ENCODE data around the gene CPLANE1.
"Not testable (repeated sequence)": the region's sequence is repeated elsewhere in the genome, so short reads cannot be mapped to it uniquely, and the experiment has no call there.

Gene CPLANE1

GRCh38 chr5:37248421-37248969 lies 681 bp downstream of the CPLANE1 start:
- H3K4me3 ChIP-seq (ENCODE audit: low read length in 2 of 2) = peak overlapping the region; percentile 80 to 90
- H3K9me3 ChIP-seq (ENCODE audit: control insufficient read depth in 2 of 2, low read length in 2 of 2) = no peaks in the 10 kb centered on the region
- no peaks in the 10 kb centered on the region for H3K36me3 ChIP-seq (ENCODE audit: control insufficient read depth in 2 of 2, insufficient read depth in 2 of 2, low read length in 2 of 2)
- no peaks in the 10 kb centered on the region for H3K27me3 ChIP-seq (ENCODE audit: control insufficient read depth in 2 of 2, insufficient read depth in 2 of 2, low read length in 2 of 2)
- peak overlapping the region; percentile 82 to 83 for H3K9ac ChIP-seq (ENCODE audit: low read depth in 1 of 2, low read length in 2 of 2)
- H3K27ac ChIP-seq (ENCODE audit: low read depth in 2 of 2, low read length in 2 of 2) = peak overlapping the region; percentile 63 to 82
- peaks cover 4 to 8% of the 10 kb centered on the region in 2 donors for H3K4me1 ChIP-seq (ENCODE audit: control insufficient read depth in 2 of 2, insufficient read depth in 2 of 2, low read length in 2 of 2)

DNA sequence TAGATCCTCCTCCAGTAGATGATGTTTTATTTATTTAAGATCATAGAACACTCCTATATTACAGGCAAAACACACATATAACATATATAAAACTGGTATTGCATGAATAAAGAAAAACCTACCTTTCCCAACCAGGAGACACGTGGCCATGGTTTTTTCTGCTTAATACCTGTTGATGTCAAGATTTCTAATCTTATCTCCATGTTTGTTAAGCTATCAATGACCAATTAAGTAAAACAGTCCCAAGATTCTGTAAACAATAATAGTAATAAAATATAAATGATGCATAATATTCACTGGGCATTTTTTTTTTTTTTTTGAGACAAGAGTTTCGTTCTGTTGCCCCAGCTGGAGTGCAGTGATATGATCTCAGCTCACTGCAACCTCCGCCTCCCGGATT lies 1.7 kb downstream of the CPLANE1 start:
- Histone ChIP-seq H3K9me3 (ENCODE audit: control insufficient read depth in 2 of 2, low read length in 2 of 2) (no peaks in the 10 kb centered on the region), H3K36me3 (ENCODE audit: control insufficient read depth in 2 of 2, insufficient read depth in 2 of 2, low read length in 2 of 2) (no peaks in the 10 kb centered on the region), H3K27ac (ENCODE audit: low read depth in 2 of 2, low read length in 2 of 2) (no peak overlapping the region), H3K4me1 (ENCODE audit: control insufficient read depth in 2 of 2, insufficient read depth in 2 of 2, low read length in 2 of 2) (peaks cover 4 to 8% of the 10 kb centered on the region in 2 donors), H3K9ac (ENCODE audit: low read depth in 1 of 2, low read length in 2 of 2) (no peak overlapping the region), H3K4me3 (ENCODE audit: low read length in 2 of 2) (no peak overlapping the region), H3K27me3 (ENCODE audit: control insufficient read depth in 2 of 2, insufficient read depth in 2 of 2, low read length in 2 of 2) (no peaks in the 10 kb centered on the region)

DNA sequence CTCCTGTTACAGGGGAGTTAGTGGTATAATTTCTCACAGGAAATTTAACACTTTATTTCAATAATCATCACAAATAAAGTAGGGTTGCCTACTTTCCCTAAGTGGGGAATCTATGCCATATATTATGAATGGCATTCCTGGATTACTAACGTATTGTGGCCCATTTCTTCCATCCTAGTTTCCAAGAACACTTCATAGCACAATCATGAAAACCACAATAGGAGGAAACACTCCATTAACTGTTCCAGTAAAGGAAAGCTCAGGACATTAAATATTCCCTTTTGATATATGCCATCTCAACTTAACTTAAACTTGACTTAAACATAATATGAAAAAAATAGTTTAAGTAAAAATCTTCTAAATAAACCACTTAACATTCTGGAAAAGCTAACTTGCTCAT lies 2.1 kb downstream of the CPLANE1 start:
- Histone ChIP-seq H3K36me3 (ENCODE audit: control insufficient read depth in 2 of 2, insufficient read depth in 2 of 2, low read length in 2 of 2) (no peaks in the 10 kb centered on the region), H3K9ac (ENCODE audit: low read depth in 1 of 2, low read length in 2 of 2) (no peak overlapping the region), H3K27ac (ENCODE audit: low read depth in 2 of 2, low read length in 2 of 2) (no peak overlapping the region), H3K4me1 (ENCODE audit: control insufficient read depth in 2 of 2, insufficient read depth in 2 of 2, low read length in 2 of 2) (peaks cover 4 to 8% of the 10 kb centered on the region in 2 donors), H3K9me3 (ENCODE audit: control insufficient read depth in 2 of 2, low read length in 2 of 2) (no peaks in the 10 kb centered on the region), H3K27me3 (ENCODE audit: control insufficient read depth in 2 of 2, insufficient read depth in 2 of 2, low read length in 2 of 2) (no peaks in the 10 kb centered on the region), H3K4me3 (ENCODE audit: low read length in 2 of 2) (no peak overlapping the region)

DNA sequence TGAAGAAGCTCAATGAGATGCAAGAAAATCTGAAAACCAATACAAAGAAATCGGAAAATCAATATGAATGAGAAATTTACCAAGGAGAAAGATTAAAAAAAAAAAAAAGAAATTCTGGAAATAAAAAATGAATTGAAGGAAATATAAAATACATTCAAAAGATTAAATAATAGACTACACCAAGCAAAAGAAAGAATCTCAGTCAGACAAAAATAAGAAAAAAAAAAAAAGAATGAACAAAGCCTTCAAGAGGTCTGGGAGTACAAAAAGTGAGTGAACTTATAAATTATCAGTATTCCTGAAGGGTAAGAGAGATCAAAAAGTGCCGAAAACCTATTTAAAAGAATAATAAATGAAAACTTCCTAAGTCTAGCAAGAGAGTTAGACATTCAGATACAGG lies 14.9 kb downstream of the CPLANE1 start:
- Histone ChIP-seq H3K27me3 (ENCODE audit: control insufficient read depth in 2 of 2, insufficient read depth in 2 of 2, low read length in 2 of 2) (no peaks in the 10 kb centered on the region), H3K27ac (ENCODE audit: low read depth in 2 of 2, low read length in 2 of 2) (no peak overlapping the region), H3K36me3 (ENCODE audit: control insufficient read depth in 2 of 2, insufficient read depth in 2 of 2, low read length in 2 of 2) (peaks cover 5 to 13% of the 10 kb centered on the region in 2 donors), H3K9me3 (ENCODE audit: control insufficient read depth in 2 of 2, low read length in 2 of 2) (no peaks in the 10 kb centered on the region), H3K4me3 (ENCODE audit: low read length in 2 of 2) (no peak overlapping the region), H3K4me1 (ENCODE audit: control insufficient read depth in 2 of 2, insufficient read depth in 2 of 2, low read length in 2 of 2) (no peaks in the 10 kb centered on the region), H3K9ac (ENCODE audit: low read depth in 1 of 2, low read length in 2 of 2) (no peak overlapping the region)

GRCh38 chr5:37226377-37226776 lies 22.8 kb downstream of the CPLANE1 start:
- Histone ChIP-seq H3K9me3 (ENCODE audit: control insufficient read depth in 2 of 2, low read length in 2 of 2) (no peaks in the 10 kb centered on the region), H3K27me3 (ENCODE audit: control insufficient read depth in 2 of 2, insufficient read depth in 2 of 2, low read length in 2 of 2) (no peaks in the 10 kb centered on the region), H3K27ac (ENCODE audit: low read depth in 2 of 2, low read length in 2 of 2) (no peak overlapping the region), H3K9ac (ENCODE audit: low read depth in 1 of 2, low read length in 2 of 2) (no peak overlapping the region), H3K4me1 (ENCODE audit: control insufficient read depth in 2 of 2, insufficient read depth in 2 of 2, low read length in 2 of 2) (no peaks in the 10 kb centered on the region), H3K36me3 (ENCODE audit: control insufficient read depth in 2 of 2, insufficient read depth in 2 of 2, low read length in 2 of 2) (peaks cover 10 to 15% of the 10 kb centered on the region in 2 donors), H3K4me3 (ENCODE audit: low read length in 2 of 2) (no peak overlapping the region)

- no peak overlapping the region for H3K4me3 ChIP-seq (ENCODE audit: low read length in 2 of 2)
- H3K27ac ChIP-seq (ENCODE audit: low read depth in 2 of 2, low read length in 2 of 2) = no peak overlapping the region
- no peaks in the 10 kb centered on the region for H3K27me3 ChIP-seq (ENCODE audit: control insufficient read depth in 2 of 2, insufficient read depth in 2 of 2, low read length in 2 of 2)
- H3K36me3 ChIP-seq (ENCODE audit: control insufficient read depth in 2 of 2, insufficient read depth in 2 of 2, low read length in 2 of 2) = peaks cover 11 to 15% of the 10 kb centered on the region in 2 donors
- H3K9me3 ChIP-seq (ENCODE audit: control insufficient read depth in 2 of 2, low read length in 2 of 2) = no peaks in the 10 kb centered on the region
- H3K4me1 ChIP-seq (ENCODE audit: control insufficient read depth in 2 of 2, insufficient read depth in 2 of 2, low read length in 2 of 2) = no peaks in the 10 kb centered on the region
- no peak overlapping the region for H3K9ac ChIP-seq (ENCODE audit: low read depth in 1 of 2, low read length in 2 of 2)
Observed at GRCh38 chr5:37222181-37222580, 27.0 kb downstream of the CPLANE1 start.

DNA sequence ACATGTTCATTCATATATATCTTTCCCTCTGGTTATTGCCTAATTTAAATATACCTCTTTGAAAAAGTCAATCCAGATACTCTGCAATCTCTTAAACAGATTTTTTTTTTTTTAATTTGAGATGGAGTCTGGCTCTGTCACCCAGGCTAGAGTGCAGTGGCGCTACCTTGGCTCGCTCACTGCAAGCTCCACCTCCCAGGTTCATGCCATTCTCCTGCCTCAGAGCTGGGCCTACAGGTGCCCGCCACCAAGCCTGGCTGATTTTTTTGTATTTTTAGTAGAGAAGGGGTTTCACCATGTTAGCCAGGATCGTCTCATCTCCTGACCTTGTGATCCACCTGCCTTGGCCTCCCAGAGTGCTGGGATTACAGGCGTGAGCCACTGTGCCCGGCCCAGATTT lies 28.8 kb downstream of the CPLANE1 start:
- not testable (repeated sequence) for H3K27me3 ChIP-seq (ENCODE audit: control insufficient read depth in 2 of 2, insufficient read depth in 2 of 2, low read length in 2 of 2); H3K9ac ChIP-seq (ENCODE audit: low read depth in 1 of 2, low read length in 2 of 2); H3K4me3 ChIP-seq (ENCODE audit: low read length in 2 of 2); H3K4me1 ChIP-seq (ENCODE audit: control insufficient read depth in 2 of 2, insufficient read depth in 2 of 2, low read length in 2 of 2); H3K27ac ChIP-seq (ENCODE audit: low read depth in 2 of 2, low read length in 2 of 2); H3K9me3 ChIP-seq (ENCODE audit: control insufficient read depth in 2 of 2, low read length in 2 of 2); H3K36me3 ChIP-seq (ENCODE audit: control insufficient read depth in 2 of 2, insufficient read depth in 2 of 2, low read length in 2 of 2)

- H3K27me3 ChIP-seq (ENCODE audit: control insufficient read depth in 2 of 2, insufficient read depth in 2 of 2, low read length in 2 of 2); H3K27ac ChIP-seq (ENCODE audit: low read depth in 2 of 2, low read length in 2 of 2); H3K36me3 ChIP-seq (ENCODE audit: control insufficient read depth in 2 of 2, insufficient read depth in 2 of 2, low read length in 2 of 2); H3K9me3 ChIP-seq (ENCODE audit: control insufficient read depth in 2 of 2, low read length in 2 of 2); H3K9ac ChIP-seq (ENCODE audit: low read depth in 1 of 2, low read length in 2 of 2); H3K4me3 ChIP-seq (ENCODE audit: low read length in 2 of 2); H3K4me1 ChIP-seq (ENCODE audit: control insufficient read depth in 2 of 2, insufficient read depth in 2 of 2, low read length in 2 of 2): not testable (repeated sequence)
Observed at GRCh38 chr5:37219384-37219783, 29.8 kb downstream of the CPLANE1 start.

- H3K4me1 ChIP-seq (ENCODE audit: control insufficient read depth in 2 of 2, insufficient read depth in 2 of 2, low read length in 2 of 2) = peaks cover 0 to 3% of the 10 kb centered on the region in 2 donors
Observed at GRCh38 chr5:37217976-37218375, 31.2 kb downstream of the CPLANE1 start.

DNA sequence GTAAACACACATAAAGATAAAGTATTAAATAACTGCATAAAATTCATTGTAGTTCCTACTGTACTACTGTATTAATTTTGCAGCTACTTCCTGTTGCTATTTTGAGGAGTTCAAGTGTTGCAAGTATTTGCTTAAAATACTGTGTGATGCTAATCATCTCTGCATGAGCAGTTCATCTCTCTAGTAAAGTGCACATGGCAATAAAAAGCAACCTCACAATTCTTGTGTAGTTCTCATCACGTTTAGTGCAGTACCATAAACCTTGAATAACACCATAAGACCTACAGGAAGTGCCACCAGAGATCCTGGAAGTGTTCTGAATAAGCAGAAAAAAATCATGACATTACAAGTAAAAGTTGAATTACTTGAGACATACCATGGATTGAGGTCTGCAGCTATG lies 34.6 kb downstream of the CPLANE1 start:
- Histone ChIP-seq H3K4me3 (ENCODE audit: low read length in 2 of 2) (peak overlapping the region in 1 of 2 donors; percentile 35), H3K9ac (ENCODE audit: low read depth in 1 of 2, low read length in 2 of 2) (no peak overlapping the region), H3K27me3 (ENCODE audit: control insufficient read depth in 2 of 2, insufficient read depth in 2 of 2, low read length in 2 of 2) (no peaks in the 10 kb centered on the region), H3K27ac (ENCODE audit: low read depth in 2 of 2, low read length in 2 of 2) (peak overlapping the region; percentile 46 to 70), H3K36me3 (ENCODE audit: control insufficient read depth in 2 of 2, insufficient read depth in 2 of 2, low read length in 2 of 2) (peaks cover 0 to 11% of the 10 kb centered on the region in 2 donors), H3K9me3 (ENCODE audit: control insufficient read depth in 2 of 2, low read length in 2 of 2) (no peaks in the 10 kb centered on the region), H3K4me1 (ENCODE audit: control insufficient read depth in 2 of 2, insufficient read depth in 2 of 2, low read length in 2 of 2) (peaks cover 0 to 3% of the 10 kb centered on the region in 2 donors)

More at GRCh38 chr5:37217976-37218375, 31.2 kb downstream of the CPLANE1 start:
- H3K36me3 ChIP-seq (ENCODE audit: control insufficient read depth in 2 of 2, insufficient read depth in 2 of 2, low read length in 2 of 2) = peaks cover 3 to 8% of the 10 kb centered on the region in 2 donors
- H3K27me3 ChIP-seq (ENCODE audit: control insufficient read depth in 2 of 2, insufficient read depth in 2 of 2, low read length in 2 of 2) = no peaks in the 10 kb centered on the region
- no peak overlapping the region for H3K9ac ChIP-seq (ENCODE audit: low read depth in 1 of 2, low read length in 2 of 2)
- no peaks in the 10 kb centered on the region for H3K9me3 ChIP-seq (ENCODE audit: control insufficient read depth in 2 of 2, low read length in 2 of 2)
- no peak overlapping the region for H3K4me3 ChIP-seq (ENCODE audit: low read length in 2 of 2)
- H3K27ac ChIP-seq (ENCODE audit: low read depth in 2 of 2, low read length in 2 of 2) = no peak overlapping the region

GRCh38 chr5:37212096-37212495 lies 37.1 kb downstream of the CPLANE1 start:
- Histone ChIP-seq H3K27ac (ENCODE audit: low read depth in 2 of 2, low read length in 2 of 2) (no peak overlapping the region), H3K4me1 (ENCODE audit: control insufficient read depth in 2 of 2, insufficient read depth in 2 of 2, low read length in 2 of 2) (peaks cover 0 to 3% of the 10 kb centered on the region in 2 donors), H3K27me3 (ENCODE audit: control insufficient read depth in 2 of 2, insufficient read depth in 2 of 2, low read length in 2 of 2) (no peaks in the 10 kb centered on the region), H3K9ac (ENCODE audit: low read depth in 1 of 2, low read length in 2 of 2) (no peak overlapping the region), H3K4me3 (ENCODE audit: low read length in 2 of 2) (no peak overlapping the region), H3K9me3 (ENCODE audit: control insufficient read depth in 2 of 2, low read length in 2 of 2) (no peaks in the 10 kb centered on the region), H3K36me3 (ENCODE audit: control insufficient read depth in 2 of 2, insufficient read depth in 2 of 2, low read length in 2 of 2) (peaks cover 0 to 12% of the 10 kb centered on the region in 2 donors)
